Measurements from ENCODE around the gene SF1. TPM values are rescaled to one million over a fixed set of nuclear protein-coding genes. Genes with fewer than 3 reads are reported as not detected.
A peak's percentile ranks its signal among the peaks of the same experiment; 100 is the strongest.

SF1 gene
- total RNA-seq, 1 donor from 2014 or later: 183 TPM

DNA sequence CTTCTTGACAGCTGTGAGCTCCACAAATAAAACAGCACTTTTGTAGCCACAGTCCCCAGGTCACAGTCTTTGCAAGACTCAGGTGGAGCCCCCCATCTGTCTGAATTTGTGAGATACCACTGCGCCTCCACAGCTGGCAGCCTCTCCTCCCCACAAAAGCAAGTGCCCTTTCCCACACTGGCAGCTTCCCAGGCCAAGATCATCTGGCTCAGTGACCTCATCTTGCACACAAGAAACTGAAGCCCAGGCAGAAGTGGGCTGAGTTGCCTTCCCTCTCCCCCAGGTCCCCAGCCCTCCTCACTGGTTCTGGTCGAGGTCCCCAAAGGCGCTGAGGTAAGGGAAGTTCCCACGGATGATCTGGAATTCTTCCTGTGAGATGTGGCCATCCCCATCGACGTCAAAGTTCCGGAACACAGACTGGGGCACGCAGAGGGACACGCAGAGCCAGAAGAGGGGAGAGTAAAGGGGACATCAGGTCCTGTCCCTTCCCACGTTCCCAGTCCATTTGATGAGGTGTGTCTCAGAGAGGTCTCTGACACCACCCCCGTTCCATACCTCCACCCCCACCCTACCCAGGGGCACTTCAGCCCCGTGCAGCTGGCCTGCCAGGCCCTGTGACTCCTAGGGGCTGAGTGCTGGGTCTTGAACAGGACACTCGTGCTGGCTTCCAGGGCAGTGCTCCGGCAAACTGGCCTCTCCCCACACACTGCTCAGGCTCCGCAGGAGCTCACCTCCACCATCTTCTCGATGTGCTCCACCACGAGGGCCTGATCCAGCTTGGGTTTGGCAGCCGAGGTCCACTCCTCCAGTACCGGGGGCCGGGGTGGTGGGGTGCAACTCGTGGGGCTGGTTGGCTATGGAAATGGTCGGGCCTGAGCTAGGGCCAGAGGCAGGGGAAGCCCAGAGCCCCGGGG lies 43.3 kb downstream of the SF1 start:
- Mint-ChIP-seq H3K27me3 (ENCODE audit: low read depth) (peaks cover 2% of the 10 kb centered on the region), H3K36me3 (ENCODE audit: low read depth) (peaks cover 8% of the 10 kb centered on the region), H3K9me3 (ENCODE audit: low read depth) (no peaks in the 10 kb centered on the region), H3K4me3 (ENCODE audit: unreplicated experiment) (no peak overlapping the region), H3K4me1 (ENCODE audit: low read depth) (no peaks in the 10 kb centered on the region), H3K27ac (ENCODE audit: unreplicated experiment) (no peak overlapping the region)
- DNase-seq (ENCODE audit: low spot score): no peak
- TF ChIP-seq, protein P1, sequence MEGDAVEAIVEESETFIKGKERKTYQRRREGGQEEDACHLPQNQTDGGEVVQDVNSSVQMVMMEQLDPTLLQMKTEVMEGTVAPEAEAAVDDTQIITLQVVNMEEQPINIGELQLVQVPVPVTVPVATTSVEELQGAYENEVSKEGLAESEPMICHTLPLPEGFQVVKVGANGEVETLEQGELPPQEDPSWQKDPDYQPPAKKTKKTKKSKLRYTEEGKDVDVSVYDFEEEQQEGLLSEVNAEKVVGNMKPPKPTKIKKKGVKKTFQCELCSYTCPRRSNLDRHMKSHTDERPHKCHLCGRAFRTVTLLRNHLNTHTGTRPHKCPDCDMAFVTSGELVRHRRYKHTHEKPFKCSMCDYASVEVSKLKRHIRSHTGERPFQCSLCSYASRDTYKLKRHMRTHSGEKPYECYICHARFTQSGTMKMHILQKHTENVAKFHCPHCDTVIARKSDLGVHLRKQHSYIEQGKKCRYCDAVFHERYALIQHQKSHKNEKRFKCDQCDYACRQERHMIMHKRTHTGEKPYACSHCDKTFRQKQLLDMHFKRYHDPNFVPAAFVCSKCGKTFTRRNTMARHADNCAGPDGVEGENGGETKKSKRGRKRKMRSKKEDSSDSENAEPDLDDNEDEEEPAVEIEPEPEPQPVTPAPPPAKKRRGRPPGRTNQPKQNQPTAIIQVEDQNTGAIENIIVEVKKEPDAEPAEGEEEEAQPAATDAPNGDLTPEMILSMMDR (IDR thresholded peaks at IDR 0.05): no peak

DNA sequence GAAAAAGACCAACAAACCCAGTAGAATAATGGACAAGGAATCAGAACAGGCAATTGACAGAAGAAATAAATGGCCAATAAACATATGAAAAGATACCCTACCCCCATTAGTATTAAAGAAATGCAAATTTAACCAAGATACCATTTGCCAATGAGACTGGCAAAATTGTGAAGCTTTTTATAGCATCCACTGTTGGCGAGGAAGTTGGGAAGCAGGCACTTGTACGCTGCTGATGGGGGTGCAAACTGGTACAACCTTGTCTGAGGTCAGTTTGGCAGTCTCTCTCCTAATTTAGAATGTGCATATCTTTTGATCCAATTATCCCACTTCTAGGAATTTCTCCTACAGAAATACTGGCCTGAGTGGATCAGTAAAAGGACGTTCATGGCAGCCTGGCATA lies 46.7 kb downstream of the SF1 start:
- Mint-ChIP-seq H3K27me3 (ENCODE audit: low read depth) (peaks cover 6% of the 10 kb centered on the region), H3K4me1 (ENCODE audit: low read depth) (no peaks in the 10 kb centered on the region), H3K4me3 (ENCODE audit: unreplicated experiment) (no peak overlapping the region), H3K9me3 (ENCODE audit: low read depth) (no peaks in the 10 kb centered on the region), H3K27ac (ENCODE audit: unreplicated experiment) (no peak overlapping the region), H3K36me3 (ENCODE audit: low read depth) (peaks cover 5% of the 10 kb centered on the region)
- TF ChIP-seq, protein P1 (IDR thresholded peaks at IDR 0.05): no peak
- DNase-seq (ENCODE audit: low spot score): no peak

GRCh38 chr11:64729851-64730382 lies 48.4 kb downstream of the SF1 start:
- TF ChIP-seq, protein P1 (IDR thresholded peaks at IDR 0.05): no peak
- Mint-ChIP-seq H3K4me1 (ENCODE audit: low read depth) (no peaks in the 10 kb centered on the region), H3K27ac (ENCODE audit: unreplicated experiment) (no peak overlapping the region), H3K9me3 (ENCODE audit: low read depth) (no peaks in the 10 kb centered on the region), H3K36me3 (ENCODE audit: low read depth) (peaks cover 5% of the 10 kb centered on the region), H3K4me3 (ENCODE audit: unreplicated experiment) (no peak overlapping the region), H3K27me3 (ENCODE audit: low read depth) (peaks cover 11% of the 10 kb centered on the region)
- DNase-seq (ENCODE audit: low spot score): no peak

DNA sequence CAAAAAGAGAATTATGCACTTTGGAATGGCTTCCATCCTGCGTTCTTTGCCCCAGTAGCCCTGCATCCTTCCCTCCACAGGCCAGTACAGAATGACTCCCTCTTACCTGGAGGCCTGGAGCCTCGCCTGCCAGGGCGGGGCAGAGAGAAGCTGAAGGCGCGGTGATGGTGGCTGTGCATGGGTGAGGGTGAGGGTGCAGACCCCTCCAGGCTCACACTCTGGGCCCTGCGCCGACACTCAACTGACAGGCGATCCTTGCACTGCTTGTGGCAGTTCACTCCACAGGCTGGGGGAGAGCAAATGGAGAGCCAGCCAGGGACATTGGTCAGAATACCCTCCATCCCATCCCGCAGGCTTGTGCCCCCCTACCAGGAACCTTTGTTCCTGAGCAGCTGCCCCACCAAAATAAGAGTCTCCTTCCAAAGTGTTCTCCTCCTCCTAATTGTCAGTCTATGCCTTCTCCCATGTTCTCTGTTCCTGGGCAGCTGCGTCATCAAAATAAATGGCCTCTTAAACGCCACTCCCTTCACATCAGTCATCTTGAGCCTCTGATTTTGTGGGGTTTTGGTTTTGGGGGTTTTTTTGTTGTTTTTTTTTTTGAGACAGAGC lies 49.5 kb downstream of the SF1 start:
- TF ChIP-seq, protein P1 (IDR thresholded peaks at IDR 0.05): no peak
- peak; percentile 59 for DNase-seq (ENCODE audit: low spot score)
- H3K27ac Mint-ChIP-seq (ENCODE audit: unreplicated experiment): no peak overlapping the region
- H3K9me3 Mint-ChIP-seq (ENCODE audit: low read depth): no peaks in the 10 kb centered on the region
- H3K27me3 Mint-ChIP-seq (ENCODE audit: low read depth): peaks cover 15% of the 10 kb centered on the region
- H3K4me3 Mint-ChIP-seq (ENCODE audit: unreplicated experiment): no peak overlapping the region
- no peaks in the 10 kb centered on the region for H3K4me1 Mint-ChIP-seq (ENCODE audit: low read depth)
- peaks cover 5% of the 10 kb centered on the region for H3K36me3 Mint-ChIP-seq (ENCODE audit: low read depth)

DNA sequence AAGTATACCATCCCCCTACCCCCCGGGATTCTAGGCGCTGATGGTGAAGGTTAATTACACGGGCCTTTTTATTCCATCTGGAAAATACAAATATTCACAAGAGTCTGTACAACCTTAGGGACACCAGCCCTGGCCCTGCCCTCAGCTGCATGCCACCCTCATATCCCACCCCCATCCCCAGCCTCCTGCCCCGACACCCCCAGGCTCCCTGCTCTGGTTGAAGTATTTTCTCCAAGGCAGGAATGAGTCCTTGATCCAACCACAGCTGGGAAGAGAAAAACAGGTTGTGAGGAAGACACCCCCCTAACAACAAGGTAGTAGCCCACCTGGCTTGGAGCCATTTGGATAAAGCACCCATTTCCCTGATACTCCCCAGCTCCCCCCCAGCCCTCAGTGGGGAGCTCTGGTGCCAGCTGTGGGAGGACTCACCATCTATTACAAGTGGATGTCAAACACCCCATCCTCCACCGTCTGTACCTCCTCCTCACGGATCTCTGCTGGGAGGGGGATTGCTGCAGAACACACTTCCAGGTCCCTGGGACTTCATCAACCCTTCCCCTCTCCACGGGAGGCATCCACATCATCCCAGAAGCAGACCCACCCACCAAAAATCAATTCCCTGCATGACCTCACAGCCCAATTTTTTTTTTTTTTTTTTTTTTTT lies 51.3 kb downstream of the SF1 start:
- Mint-ChIP-seq H3K4me3 (ENCODE audit: unreplicated experiment) (no peak overlapping the region), H3K36me3 (ENCODE audit: low read depth) (peaks cover 3% of the 10 kb centered on the region), H3K27me3 (ENCODE audit: low read depth) (peaks cover 20% of the 10 kb centered on the region), H3K27ac (ENCODE audit: unreplicated experiment) (no peak overlapping the region), H3K9me3 (ENCODE audit: low read depth) (no peaks in the 10 kb centered on the region), H3K4me1 (ENCODE audit: low read depth) (no peaks in the 10 kb centered on the region)
- DNase-seq (ENCODE audit: low spot score): no peak
- TF ChIP-seq, protein P1 (IDR thresholded peaks at IDR 0.05): no peak

All from chondrocyte (in vitro differentiated cells).